ENCODE data around the gene GRIK5.

The GRIK5 gene

GRCh38 chr19:41974652-41975051 lies 95.4 kb downstream of the GRIK5 start:
- DNase-seq (ENCODE audit: low read depth) = no peak
- H3K4me3 ChIP-seq (ENCODE audit: low read depth, low read length) = no peak overlapping the region
- TF ChIP-seq MAX (IDR thresholded peaks at IDR 0.05; ENCODE audit: low read depth, low read length) (no peak), POLR2A (IDR thresholded peaks at IDR 0.05; ENCODE audit: extremely low read depth, insufficient read length) (no peak), CTCF (IDR thresholded peaks at IDR 0.05; ENCODE audit: low read depth, low read length) (no peak), MYC (IDR thresholded peaks at IDR 0.05; ENCODE audit: low read depth, low read length) (no peak)

- TF ChIP-seq CTCF (IDR thresholded peaks at IDR 0.05; ENCODE audit: low read depth, low read length) (no peak), MAX (IDR thresholded peaks at IDR 0.05; ENCODE audit: low read depth, low read length) (no peak)
- no peak for DNase-seq (ENCODE audit: low read depth)
- no peak overlapping the region for H3K4me3 ChIP-seq (ENCODE audit: low read depth, low read length)
These were observed 98.6 kb downstream of the GRIK5 start for GRCh38 chr19:41971363-41971762.

- DNase-seq (ENCODE audit: low read depth) = no peak
- no peak overlapping the region for H3K4me3 ChIP-seq (ENCODE audit: low read depth, low read length)
- TF ChIP-seq POLR2A (IDR thresholded peaks at IDR 0.05; ENCODE audit: extremely low read depth, insufficient read length) = no peak
- TF ChIP-seq MYC (IDR thresholded peaks at IDR 0.05; ENCODE audit: low read depth, low read length) = no peak
- TF ChIP-seq CTCF (IDR thresholded peaks at IDR 0.05; ENCODE audit: low read depth, low read length) = no peak
- TF ChIP-seq MAX (IDR thresholded peaks at IDR 0.05; ENCODE audit: low read depth, low read length) = no peak
These were observed 100.1 kb downstream of the GRIK5 start for GRCh38 chr19:41969772-41970458.

GRCh38 chr19:41968751-41969595 lies 101.0 kb downstream of the GRIK5 start:
- H3K4me3 ChIP-seq (ENCODE audit: low read depth, low read length) = no peak overlapping the region
- no peak for DNase-seq (ENCODE audit: low read depth)
- TF ChIP-seq MYC (IDR thresholded peaks at IDR 0.05; ENCODE audit: low read depth, low read length) (no peak), POLR2A (IDR thresholded peaks at IDR 0.05; ENCODE audit: extremely low read depth, insufficient read length) (no peak), MAX (IDR thresholded peaks at IDR 0.05; ENCODE audit: low read depth, low read length) (no peak), CTCF (IDR thresholded peaks at IDR 0.05; ENCODE audit: low read depth, low read length) (no peak)

GRCh38 chr19:41967054-41967783 lies 102.8 kb downstream of the GRIK5 start:
- no peak overlapping the region for H3K4me3 ChIP-seq (ENCODE audit: low read depth, low read length)
- no peak for TF ChIP-seq POLR2A (IDR thresholded peaks at IDR 0.05; ENCODE audit: extremely low read depth, insufficient read length)
- DNase-seq (ENCODE audit: low read depth) = no peak

- no peak overlapping the region for H3K4me3 ChIP-seq (ENCODE audit: low read depth, low read length)
- TF ChIP-seq CTCF (IDR thresholded peaks at IDR 0.05; ENCODE audit: low read depth, low read length) = no peak
- DNase-seq (ENCODE audit: low read depth) = no peak
These were observed 104.9 kb downstream of the GRIK5 start for GRCh38 chr19:41965106-41965505.

Data from NB4 (cell line).